ENCODE measurements around the gene EHBP1L1. TPM values are rescaled to one million over a fixed set of nuclear protein-coding genes. Genes with fewer than 3 reads are reported as not detected.

Gene EHBP1L1
- total and polyA plus RNA-seq, 2 of the 8 experiments (the other 6 are each of a cell fraction or from before 2014, with no cell fraction given), result 4.3 to 6.6 TPM

GRCh38 chr11:65537296-65537597, 38.6 kb upstream of the EHBP1L1 start:
- H2BK15ac ChIP-seq (ENCODE audit: low read length), result no peak overlapping the region
- peaks cover 0 to 24% (median 13%) of the 10 kb centered on the region in 4 experiments; a peak in 6 of 7 replicates for H3K27me3 ChIP-seq (replicated peaks in 1 of 4; ENCODE audit: control insufficient read depth in 3 of 4, extremely low read depth in 1 of 4, insufficient read depth in 3 of 4, low read length in 3 of 4)
- H2BK12ac ChIP-seq (ENCODE audit: low read depth, low read length), result no peak overlapping the region
- H3K14ac ChIP-seq (ENCODE audit: insufficient read length), result no peak overlapping the region
- ChIA-PET CTCF (ENCODE audit: partially characterized antibody) (interaction anchor here (0.5 to 6.4 kb wide), 8 partner anchors 12 to 826 kb away, joined by 3 to 108 read pairs (median 4); partner anchors contain the start of gene SCYL1), POLR2A (ENCODE audit: partially characterized antibody) (interaction anchor here (0.6 to 5.2 kb wide), 5 partner anchors 10 to 251 kb away, joined by 4 to 62 read pairs (median 10); partner anchors contain the start of genes FAM89B and SCYL1)
- peaks cover 0 to 9% (median 1%) of the 10 kb centered on the region in 4 experiments; a peak in 5 of 7 replicates for H3K4me1 ChIP-seq (replicated peaks in 1 of 4; ENCODE audit: control insufficient read depth in 3 of 4, insufficient read depth in 4 of 4, low read length in 3 of 4)
- H3K9me3 ChIP-seq (ENCODE audit: insufficient read depth in 2 of 2, low read depth in 1 of 2, low read length in 1 of 2), result no peaks in the 10 kb centered on the region
- H4K5ac ChIP-seq (ENCODE audit: insufficient read length, low read depth, low read length), result no peak overlapping the region
- no peak overlapping the region for H4K91ac ChIP-seq (replicated peaks; ENCODE audit: insufficient read length, low read length)
- H3K56ac ChIP-seq (replicated peaks; ENCODE audit: insufficient read length, low read depth, low read length), result no peak overlapping the region
- H2AFZ ChIP-seq (ENCODE audit: low read length), result no peak overlapping the region
- no peak for TF ChIP-seq TBP (IDR thresholded peaks at IDR 0.05; ENCODE audit: low read depth, low read length)
- TF ChIP-seq POU5F1 (IDR thresholded peaks at IDR 0.05; ENCODE audit: low read depth, low read length), result no peak
- TF ChIP-seq KDM5A (IDR thresholded peaks at IDR 0.05; ENCODE audit: low read length), result no peak
- no peak for TF ChIP-seq PHF8 (conservative IDR thresholded peaks at IDR 0.05; ENCODE audit: low read depth, low read length)
- no peak overlapping the region for H2BK120ac ChIP-seq (replicated peaks; ENCODE audit: low read depth, low read length)
- H3K9ac ChIP-seq (replicated peaks in 1 of 4; ENCODE audit: extremely low read depth in 1 of 4, low read depth in 3 of 4, low read length in 3 of 4), result no peak overlapping the region
- H3K4me2 ChIP-seq (ENCODE audit: insufficient read depth in 1 of 2, low read depth in 2 of 2, low read length in 2 of 2), result no peak overlapping the region
- DNase-seq (ENCODE audit: low read depth in 1 of 2, low spot score in 2 of 2), result no peak
- no peak overlapping the region for H3K27ac ChIP-seq (ENCODE audit: low read depth, low read length)
- no peak overlapping the region for H3K18ac ChIP-seq (ENCODE audit: extremely low read depth, low read length)
- no peak overlapping the region for H2AK5ac ChIP-seq (ENCODE audit: low read depth, low read length)
- peaks cover 5 to 12% (median 7%) of the 10 kb centered on the region in 4 experiments for H3K36me3 ChIP-seq (ENCODE audit: control insufficient read depth in 2 of 4, insufficient read depth in 4 of 4, low read length in 3 of 4)
- no peak for FAIRE-seq
- H3K4me3 ChIP-seq (ENCODE audit: extremely low read depth in 1 of 4, insufficient read depth in 2 of 4, low read depth in 3 of 4, low read length in 4 of 4), result no peak overlapping the region
- H3K23ac ChIP-seq (ENCODE audit: insufficient read length), result no peak overlapping the region
- peak overlapping the region; percentile 75; the same call in 1 of the 2 replicates for H4K8ac ChIP-seq (ENCODE audit: extremely low read depth, insufficient read depth, low read length)
- H2BK5ac ChIP-seq (ENCODE audit: low read depth, low read length), result no peak overlapping the region
- H3K79me1 ChIP-seq (ENCODE audit: low read depth, low read length), result no peaks in the 10 kb centered on the region
- no peaks in the 10 kb centered on the region for H3K79me2 ChIP-seq (ENCODE audit: control insufficient read depth in 1 of 2, insufficient read depth in 2 of 2, low read length in 2 of 2)
- H4K20me1 ChIP-seq (replicated peaks in 1 of 2; ENCODE audit: control insufficient read depth in 1 of 2, insufficient read depth in 2 of 2, low read length in 2 of 2), result peaks cover 3 to 19% of the 10 kb centered on the region in 2 experiments
- no peak overlapping the region for H3K4ac ChIP-seq (replicated peaks; ENCODE audit: insufficient read length, low read depth, low read length)
- H2BK20ac ChIP-seq (ENCODE audit: low read length), result no peak overlapping the region
- WGBS, 2 experiments (ENCODE audit: extremely low coverage in 1 of 2, insufficient coverage in 1 of 2, insufficient read length in 1 of 2, insufficient replicate concordance in 2 of 2, low coverage in 1 of 2, low lambda C conversion rate in 2 of 2, missing lambda C conversion rate in 1 of 2), result 79% methylated on average over 2 of the region's 2 CpGs; no CpG with 5 or more reads in 1 of the 2 experiments
- peaks cover 15% of the 10 kb centered on the region for H3K23me2 ChIP-seq (ENCODE audit: low read depth, low read length)
